Nucleus accumbens (tissue), 56 donors: ENCODE data around the gene MACO1.

Experiments used
- DNase-seq, 56 donors: peaks; one replicate each; lab custom pipeline; 2025; lab: John Stamatoyannopoulos, UW

MACO1 gene

DNA sequence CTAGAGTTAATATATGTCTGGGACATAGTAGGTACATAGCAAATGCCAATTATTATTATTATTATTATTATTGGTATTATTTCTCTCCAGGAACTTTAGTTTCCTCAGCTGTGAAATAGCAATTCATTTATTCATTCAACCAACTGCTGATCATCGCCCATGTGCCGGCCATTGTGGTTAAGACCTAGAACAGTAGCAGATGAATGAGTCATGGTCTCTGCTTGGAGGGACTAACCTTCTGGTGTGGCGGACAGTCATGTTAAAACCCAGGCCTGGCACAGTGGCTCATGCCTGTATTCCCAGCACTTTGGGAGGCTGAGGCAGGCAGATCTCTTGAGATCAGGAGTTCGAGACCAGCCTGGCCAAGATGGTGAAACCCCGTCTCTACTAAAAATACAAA, 88.9 kb downstream of the MACO1 start:
- DNase-seq: no peak

GRCh38 chr1:25520446-25521061, 89.9 kb downstream of the MACO1 start:
- DNase-seq: peak in 36 of 56 donors; percentile 2 to 83 (median 28)

DNA sequence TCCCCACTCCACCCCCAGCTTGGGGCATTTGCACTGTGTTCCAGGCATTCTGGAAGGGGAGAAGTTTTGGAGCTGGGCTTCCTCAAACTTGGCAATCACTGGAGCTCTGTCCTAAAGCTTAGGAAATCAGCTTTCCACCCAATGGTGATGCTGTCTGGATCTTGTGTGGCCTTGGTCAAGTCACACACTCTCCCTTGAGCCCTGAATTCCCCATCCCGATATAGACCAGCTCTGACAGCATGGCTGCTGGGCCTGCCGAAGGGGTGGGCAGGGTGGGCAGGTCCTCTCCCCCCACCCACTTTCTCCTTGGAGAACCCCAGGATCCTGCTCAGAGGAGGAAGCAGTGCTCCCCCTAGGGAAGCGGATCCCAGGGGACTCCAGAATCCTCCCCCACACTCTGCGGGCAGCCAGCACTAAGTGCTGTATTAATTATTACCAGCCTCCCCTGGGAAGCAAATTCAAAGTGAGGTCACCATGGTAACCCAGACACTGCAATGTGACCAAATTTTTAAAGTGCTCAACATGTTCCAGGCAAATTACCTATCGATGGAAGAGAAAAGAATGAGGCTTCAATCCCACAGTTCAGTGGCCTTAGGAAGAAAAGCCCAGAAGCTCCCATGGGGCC, 91.4 kb downstream of the MACO1 start:
- DNase-seq: peak in 12 of 56 donors; percentile 7 to 45 (median 22)

- DNase-seq: no peak
Observed at GRCh38 chr1:25523542-25523941, 92.8 kb downstream of the MACO1 start.

DNA sequence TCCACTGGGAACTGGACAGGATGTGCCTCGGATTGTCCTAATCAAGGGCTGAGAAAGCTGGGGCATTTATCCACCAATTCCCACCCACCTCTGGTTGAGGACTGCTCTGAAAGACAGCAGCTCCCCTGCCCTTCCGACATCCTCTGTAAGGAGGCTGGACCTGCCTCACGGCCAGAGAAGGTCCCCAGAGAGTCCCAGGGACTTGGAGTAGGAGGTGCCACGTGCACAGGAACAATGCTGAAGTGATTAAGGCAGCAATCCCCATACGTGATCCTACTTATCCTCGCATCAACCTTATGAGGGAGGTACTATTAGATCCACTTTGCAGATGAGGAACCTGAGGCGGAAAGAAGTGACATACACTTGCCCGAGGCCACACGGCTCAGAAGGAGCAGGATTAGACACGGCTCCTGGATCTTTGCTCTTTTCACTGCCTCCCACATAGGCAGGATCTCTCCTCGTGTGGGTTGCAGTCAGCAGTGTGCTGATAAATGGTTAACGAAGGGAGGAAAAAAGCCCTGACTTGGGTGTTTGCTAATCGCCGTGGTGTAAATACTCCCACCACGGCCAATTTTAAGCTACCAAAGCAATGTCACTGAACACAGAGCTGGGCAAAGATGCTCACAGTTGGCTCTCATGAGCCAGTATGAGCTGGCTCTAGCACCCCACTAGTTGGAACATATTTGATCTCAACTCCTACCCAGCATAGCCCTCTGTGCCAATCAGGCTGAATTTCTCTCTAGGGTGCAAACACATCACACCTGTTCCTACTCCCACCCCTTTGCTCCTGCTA, 94.1 kb downstream of the MACO1 start:
- DNase-seq: peak in 1 of 56 donors; percentile 8

DNA sequence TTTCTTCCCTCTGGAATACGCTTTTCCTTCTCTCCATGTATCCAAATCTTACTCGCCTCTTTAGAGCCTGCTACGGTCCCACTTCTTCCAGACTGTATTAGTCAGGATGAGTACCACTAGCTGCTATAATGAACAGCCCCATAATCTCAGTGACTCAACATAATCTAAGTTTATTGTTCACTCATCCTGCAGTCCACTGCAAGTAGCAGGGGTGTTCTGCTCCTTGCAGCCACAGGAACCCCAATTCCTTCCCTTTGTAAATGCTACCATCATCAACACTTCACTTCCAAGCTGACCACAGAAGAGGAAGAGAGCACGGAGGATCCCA, 94.6 kb downstream of the MACO1 start:
- DNase-seq: no peak

- no peak for DNase-seq
Observed at GRCh38 chr1:25526753-25527152, 96.1 kb downstream of the MACO1 start.

- no peak for DNase-seq
Observed at GRCh38 chr1:25527226-25527846, 96.6 kb downstream of the MACO1 start.

GRCh38 chr1:25527946-25528595, 97.4 kb downstream of the MACO1 start:
- DNase-seq: no peak

GRCh38 chr1:25528881-25529517, 98.3 kb downstream of the MACO1 start:
- no peak for DNase-seq

DNA sequence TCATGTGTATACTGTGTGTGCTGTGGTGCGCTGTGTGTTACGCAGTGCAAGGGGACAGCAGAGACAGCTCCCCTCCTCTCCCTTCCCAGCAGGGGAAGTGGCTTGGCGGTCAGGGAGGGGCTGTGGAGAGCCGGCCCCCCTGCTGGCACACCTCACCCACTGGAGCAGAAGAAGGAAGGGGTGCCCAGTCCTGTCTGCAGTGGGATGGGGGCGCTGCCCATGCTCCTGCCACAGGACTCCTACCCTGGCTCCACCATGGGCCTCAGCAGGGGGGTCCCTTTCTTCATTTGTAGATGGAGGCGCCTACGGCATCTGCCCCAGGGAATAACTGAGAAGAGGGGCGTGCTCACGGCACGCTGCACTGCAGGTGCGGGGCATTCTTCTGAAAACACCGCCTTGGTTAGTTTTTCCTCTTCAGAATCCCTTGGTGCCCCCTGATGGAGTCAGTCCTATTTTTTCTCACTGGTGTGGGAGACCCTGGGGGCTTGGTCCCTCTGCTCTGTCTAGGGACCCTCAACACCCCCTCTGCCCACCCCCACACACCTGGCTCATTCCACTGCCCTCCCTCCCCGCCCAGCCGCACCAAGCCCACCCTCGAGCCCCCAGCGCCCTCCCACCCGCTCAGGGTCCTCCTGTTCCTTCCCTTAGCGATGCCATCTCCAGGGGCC, 99.0 kb downstream of the MACO1 start:
- DNase-seq: no peak

GRCh38 chr1:25530186-25531081, 99.7 kb downstream of the MACO1 start:
- no peak for DNase-seq

GRCh38 chr1:25531082-25531461, 100.4 kb downstream of the MACO1 start:
- no peak for DNase-seq

- no peak for DNase-seq
Observed at GRCh38 chr1:25532970-25533369, 102.3 kb downstream of the MACO1 start.

DNA sequence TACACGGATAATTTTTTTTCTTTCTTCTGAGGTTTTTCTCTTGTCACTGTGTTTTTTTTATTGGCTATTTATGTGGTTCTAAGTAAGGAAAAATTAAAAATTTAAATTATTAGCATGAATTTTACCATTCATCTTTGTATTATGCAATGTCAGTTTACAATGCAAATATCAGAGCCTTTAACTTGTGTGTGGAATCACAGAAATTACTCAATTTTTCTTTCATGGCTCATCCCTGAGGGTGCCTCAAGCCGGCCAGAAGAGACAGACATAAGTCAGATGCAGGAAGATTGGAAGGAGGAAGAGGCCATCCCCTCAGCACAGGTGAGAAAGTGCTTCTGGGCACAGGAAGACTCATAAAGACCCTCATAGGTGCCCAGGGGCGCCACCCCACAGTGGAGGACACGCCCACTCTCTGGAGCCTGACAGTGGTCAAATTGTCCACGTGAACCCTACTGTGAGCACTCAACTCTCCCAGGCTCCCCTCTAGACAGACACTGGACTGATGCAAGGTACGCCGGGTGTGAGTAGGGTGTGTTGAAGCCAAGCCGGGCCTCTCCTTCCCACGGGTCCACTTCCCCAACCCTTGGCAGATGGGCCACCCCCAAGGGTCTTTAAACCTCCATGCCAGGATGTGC, 103.2 kb downstream of the MACO1 start:
- no peak for DNase-seq

DNA sequence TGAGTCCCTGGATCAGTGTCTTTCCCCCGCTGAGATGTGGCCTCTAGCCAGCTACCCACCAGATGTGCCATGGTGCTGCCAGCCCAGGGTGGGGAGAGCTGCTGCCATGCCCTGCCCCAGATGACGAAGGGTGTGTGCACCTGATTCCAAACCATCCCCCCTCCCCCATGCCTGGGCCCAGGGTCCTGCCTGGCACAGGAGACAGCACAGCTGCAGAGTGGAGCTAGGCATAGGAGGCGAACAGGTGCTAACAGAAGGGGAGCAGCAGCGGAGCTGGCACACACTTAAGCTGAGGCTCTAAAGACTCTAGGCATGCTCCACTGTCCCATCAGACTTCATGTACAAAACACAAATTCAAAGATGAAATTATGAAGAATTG, 103.7 kb downstream of the MACO1 start:
- DNase-seq: no peak

- DNase-seq: no peak
Observed at GRCh38 chr1:25536124-25536523, 105.4 kb downstream of the MACO1 start.

- no peak for DNase-seq
Observed at GRCh38 chr1:25537153-25537831, 106.6 kb downstream of the MACO1 start.
